Tongue (tissue), 2 donors: ENCODE data around the gene NXPH1. TPM values are rescaled to one million over a fixed set of nuclear protein-coding genes. Genes with fewer than 3 reads are reported as not detected.

Experiments used
- DNase-seq: peaks from one replicate; pipeline ENCODE4 v3.0.0-alpha.2; 2015
- total RNA-seq: library from RNA; depleted of rRNA; stranded (reverse); fragments of >200 nt; gene quantifications from one replicate; pipeline ENCODE4 v1.2.3, GENCODE V29; 2014

The NXPH1 gene
- total RNA-seq, 1 donor from 2014 or later: not detected

GRCh38 chr7:8507566-8507965 is 74.2 kb downstream of the NXPH1 start:
- DNase-seq: no peak

GRCh38 chr7:8509621-8510020 is 76.2 kb downstream of the NXPH1 start:
- no peak for DNase-seq

GRCh38 chr7:8511855-8512254 is 78.4 kb downstream of the NXPH1 start:
- DNase-seq: peak; percentile 93

GRCh38 chr7:8514781-8515519 is 81.5 kb downstream of the NXPH1 start:
- DNase-seq: peak; percentile 85

- no peak for DNase-seq
Observed at GRCh38 chr7:8515640-8516185, 82.3 kb downstream of the NXPH1 start.

GRCh38 chr7:8516976-8517375 is 83.6 kb downstream of the NXPH1 start:
- no peak for DNase-seq

- no peak for DNase-seq
Observed at GRCh38 chr7:8528311-8528710, 94.9 kb downstream of the NXPH1 start.

GRCh38 chr7:8531991-8532515 is 98.6 kb downstream of the NXPH1 start:
- no peak for DNase-seq

GRCh38 chr7:8536431-8536830 is 103.0 kb downstream of the NXPH1 start:
- no peak for DNase-seq

- DNase-seq: no peak
Observed at GRCh38 chr7:8549046-8549445, 115.6 kb downstream of the NXPH1 start.

- DNase-seq: peak; percentile 14
Observed at GRCh38 chr7:8560501-8560900, 127.1 kb downstream of the NXPH1 start.

- no peak for DNase-seq
Observed at GRCh38 chr7:8561449-8561848, 128.0 kb downstream of the NXPH1 start.

GRCh38 chr7:8564281-8564680 is 130.9 kb downstream of the NXPH1 start:
- DNase-seq: no peak

- DNase-seq: no peak
Observed at GRCh38 chr7:8566016-8566415, 132.6 kb downstream of the NXPH1 start.

GRCh38 chr7:8567626-8568025 is 134.2 kb downstream of the NXPH1 start:
- no peak for DNase-seq

- DNase-seq: no peak
Observed at GRCh38 chr7:8579661-8580194, 146.3 kb downstream of the NXPH1 start.

- DNase-seq: no peak
Observed at GRCh38 chr7:8581842-8582241, 148.4 kb downstream of the NXPH1 start.

GRCh38 chr7:8582728-8583127 is 149.3 kb downstream of the NXPH1 start:
- DNase-seq: peak; percentile 84

- DNase-seq: peak; percentile 33
Observed at GRCh38 chr7:8585591-8585990, 152.2 kb downstream of the NXPH1 start.

GRCh38 chr7:8590225-8590624 is 156.8 kb downstream of the NXPH1 start:
- no peak for DNase-seq

GRCh38 chr7:8590791-8591190 is 157.4 kb downstream of the NXPH1 start:
- no peak for DNase-seq

GRCh38 chr7:8591289-8591688 is 157.9 kb downstream of the NXPH1 start:
- DNase-seq: no peak

GRCh38 chr7:8592167-8592566 is 158.8 kb downstream of the NXPH1 start:
- DNase-seq: peak; percentile 50

- DNase-seq: peak; percentile 48
Observed at GRCh38 chr7:8594115-8594514, 160.7 kb downstream of the NXPH1 start.
